GM18907 (cell line): Measurements from ENCODE around the gene ANO8.

Experiments used
- ATAC-seq: cut with Tn5 transposase; IDR thresholded peaks from one replicate; pipeline ENCODE4 v1.9.1; 2021; ENCODE audit warnings: mild to moderate bottlenecking, moderate library complexity; ENCODE audit not compliant: unreplicated experiment

Gene ANO8

DNA sequence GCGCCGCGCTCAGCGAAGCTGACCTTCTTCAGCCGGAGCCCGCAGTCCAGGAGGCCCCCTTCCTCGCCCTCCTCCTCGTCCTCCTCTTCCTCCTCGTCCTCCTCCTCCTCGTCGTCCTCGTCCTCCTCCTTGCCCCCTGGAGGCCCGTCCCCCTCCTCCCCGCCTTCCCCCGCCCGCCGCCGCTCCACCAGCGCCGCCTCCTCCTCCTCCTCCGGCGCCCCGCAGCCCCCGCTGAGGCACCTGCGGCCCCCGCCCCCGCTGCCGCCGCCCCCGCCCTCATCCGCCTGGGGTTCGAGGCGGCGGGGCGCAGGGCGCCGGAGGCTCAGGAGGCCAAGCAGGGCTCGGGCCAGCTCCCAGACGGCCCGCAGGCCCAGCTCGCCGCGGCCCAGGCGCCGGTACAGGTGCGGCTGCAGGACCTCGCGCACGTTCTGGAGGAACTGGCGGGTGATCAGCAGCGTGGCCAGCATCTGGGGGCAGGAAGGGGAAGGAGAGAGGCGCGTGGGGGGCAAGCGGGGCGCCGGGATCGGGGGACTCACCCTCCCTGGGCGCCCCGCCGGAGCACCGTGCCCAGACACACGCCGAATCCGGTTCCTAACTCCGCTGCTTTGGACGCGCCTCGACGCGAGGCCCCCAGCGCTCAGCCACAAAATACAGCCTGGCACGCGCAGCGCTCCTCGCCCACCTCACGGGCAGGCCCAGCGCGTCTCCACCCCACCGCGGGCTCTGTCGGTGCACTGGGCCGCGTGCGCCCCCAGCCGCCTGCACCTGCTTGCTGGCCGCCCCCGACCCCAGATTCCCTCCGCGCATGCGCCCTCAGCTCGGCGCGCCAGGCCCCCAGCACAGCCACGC lies 5.9 kb downstream of the ANO8 start:
- ATAC-seq = no peak

DNA sequence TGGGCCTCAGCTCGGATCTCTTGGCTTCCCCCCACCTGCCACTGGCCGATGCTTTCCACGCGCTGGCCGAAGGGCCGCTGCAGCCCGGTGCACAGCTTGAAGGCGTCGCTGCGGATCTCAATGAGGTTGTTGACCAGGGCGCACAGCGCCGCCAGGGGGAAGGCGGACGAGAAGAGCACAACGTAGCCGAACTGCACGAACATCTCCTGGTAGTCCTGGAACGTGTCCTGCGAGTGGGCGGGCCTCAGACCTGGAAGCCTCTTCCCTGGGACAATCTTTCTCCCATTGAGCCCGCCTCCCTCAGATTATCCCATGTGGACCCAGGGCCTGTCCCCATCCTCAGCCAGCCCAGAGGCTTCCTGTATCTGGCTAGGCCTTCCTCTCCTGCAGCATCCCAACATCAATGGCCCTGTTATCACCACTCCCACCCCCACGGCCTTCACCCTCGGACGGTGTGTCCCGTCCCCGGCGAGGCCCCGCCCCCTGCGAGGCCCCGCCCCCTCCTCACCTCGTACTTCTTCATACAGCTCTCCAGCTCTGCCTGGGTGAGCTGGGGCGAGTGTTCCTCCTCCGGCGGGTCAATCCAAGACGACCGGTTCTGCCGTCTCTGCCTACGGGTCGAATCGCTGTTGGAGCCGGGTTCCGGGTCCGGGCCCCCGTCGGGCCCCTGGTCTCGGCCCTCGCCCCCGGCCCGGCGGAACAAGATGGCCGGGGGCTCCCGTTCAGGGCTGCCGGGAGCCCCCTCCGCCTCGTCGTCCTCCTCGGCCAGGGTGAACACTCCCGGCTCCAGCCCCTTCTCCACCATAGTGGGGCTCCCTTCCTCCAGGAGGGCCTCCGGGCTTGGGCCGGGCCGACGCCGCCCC lies 6.8 kb downstream of the ANO8 start:
- ATAC-seq = no peak

DNA sequence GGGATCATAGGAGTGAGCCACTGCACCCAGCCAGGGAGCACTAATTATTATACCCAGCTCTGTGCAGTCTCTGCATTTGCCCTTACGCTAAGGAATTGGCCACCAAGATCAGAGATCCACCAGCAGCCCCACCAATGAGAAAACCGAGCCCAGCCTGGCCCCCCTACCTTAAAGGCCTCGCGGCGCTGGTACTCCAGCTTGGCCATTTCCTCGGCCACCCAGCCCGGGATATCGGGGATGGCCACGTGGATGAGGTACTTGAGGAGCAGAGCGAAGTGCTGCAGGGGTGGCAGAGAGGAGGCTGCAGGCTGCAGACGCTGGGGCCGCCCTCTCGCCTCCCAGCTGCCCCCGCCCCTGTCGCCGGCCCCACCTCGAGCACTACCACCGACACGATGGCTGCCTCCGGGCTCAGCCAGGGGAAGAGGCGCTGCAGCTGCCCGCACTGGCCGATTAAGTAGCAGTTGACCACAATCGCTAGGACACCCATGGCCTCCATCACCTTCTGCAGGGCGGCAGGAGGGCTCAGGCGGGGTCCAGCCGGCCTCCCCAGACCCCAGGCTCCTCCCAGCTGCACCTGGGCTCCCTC lies 7.5 kb downstream of the ANO8 start:
- ATAC-seq = no peak

DNA sequence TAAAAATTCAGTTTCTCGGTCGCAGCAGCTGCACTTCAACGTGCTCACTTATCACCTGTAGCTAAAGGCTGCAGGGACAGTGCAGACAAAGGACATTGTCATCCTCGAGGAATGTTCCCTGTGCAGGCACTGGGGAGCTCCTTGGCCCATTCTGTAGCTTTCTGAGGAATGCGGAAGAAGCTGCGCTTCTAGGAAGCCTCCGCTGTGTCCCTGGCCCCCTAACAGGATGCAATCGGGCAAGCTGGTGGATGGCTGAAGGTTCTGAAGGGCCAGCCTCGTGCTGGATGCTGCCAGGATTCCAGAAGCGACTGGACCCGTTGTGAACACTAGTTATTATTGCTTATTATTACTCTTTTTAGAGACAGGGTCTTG lies 8.1 kb downstream of the ANO8 start:
- ATAC-seq = no peak

DNA sequence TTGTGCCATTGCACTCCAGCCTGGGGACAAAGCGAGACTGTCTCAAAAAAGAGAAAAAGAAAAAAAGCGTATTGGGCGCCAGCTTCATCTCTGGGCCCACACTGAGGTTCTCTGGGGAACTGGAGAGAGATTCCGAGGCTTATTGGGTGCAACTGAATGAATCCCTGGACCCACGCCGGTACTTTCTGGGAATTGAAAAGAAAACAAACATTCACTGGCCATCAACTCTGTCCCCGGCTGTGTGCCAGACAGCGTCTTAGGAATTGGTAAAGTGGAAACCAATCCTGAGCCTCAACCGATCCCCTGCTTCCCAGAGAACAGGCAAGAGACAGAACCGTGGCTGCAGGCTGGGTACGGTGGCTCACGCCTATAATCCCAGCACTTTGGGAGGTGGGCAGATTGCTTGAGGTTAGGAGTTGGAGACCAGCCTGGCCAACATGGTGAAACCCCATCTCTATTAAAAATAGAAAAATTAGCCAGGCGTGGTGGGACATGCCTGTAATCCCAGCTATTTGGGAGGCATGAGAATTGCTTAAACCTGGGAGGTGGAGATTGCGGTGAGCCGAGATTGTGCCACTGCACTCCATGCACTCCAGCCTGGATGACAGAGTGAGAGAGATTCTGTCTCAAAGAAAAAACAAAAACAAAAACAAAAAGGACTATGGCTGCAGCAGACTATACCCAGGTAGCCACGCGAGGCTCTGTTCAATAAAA lies 8.6 kb downstream of the ANO8 start:
- ATAC-seq = no peak

DNA sequence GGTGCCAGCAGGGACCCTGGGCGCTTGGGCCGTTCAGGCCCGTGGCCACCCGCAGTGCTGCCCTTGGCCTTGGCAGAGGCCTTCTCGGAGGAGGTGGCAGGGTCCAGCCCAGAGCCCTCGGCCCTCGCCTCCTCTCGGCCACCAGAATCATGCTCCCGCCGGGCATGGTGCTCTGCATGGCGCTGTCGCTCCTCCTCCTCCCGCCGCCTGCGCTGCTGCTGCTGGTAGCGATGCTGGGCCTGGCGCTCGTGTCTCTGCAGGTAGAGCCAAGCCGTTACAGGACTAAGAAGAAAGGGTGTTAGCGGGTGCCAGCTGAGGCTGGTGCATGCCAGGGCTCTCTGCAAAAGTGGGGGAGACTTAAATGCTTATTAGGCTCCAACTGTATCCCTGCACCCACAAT lies 9.5 kb downstream of the ANO8 start:
- no peak for ATAC-seq

DNA sequence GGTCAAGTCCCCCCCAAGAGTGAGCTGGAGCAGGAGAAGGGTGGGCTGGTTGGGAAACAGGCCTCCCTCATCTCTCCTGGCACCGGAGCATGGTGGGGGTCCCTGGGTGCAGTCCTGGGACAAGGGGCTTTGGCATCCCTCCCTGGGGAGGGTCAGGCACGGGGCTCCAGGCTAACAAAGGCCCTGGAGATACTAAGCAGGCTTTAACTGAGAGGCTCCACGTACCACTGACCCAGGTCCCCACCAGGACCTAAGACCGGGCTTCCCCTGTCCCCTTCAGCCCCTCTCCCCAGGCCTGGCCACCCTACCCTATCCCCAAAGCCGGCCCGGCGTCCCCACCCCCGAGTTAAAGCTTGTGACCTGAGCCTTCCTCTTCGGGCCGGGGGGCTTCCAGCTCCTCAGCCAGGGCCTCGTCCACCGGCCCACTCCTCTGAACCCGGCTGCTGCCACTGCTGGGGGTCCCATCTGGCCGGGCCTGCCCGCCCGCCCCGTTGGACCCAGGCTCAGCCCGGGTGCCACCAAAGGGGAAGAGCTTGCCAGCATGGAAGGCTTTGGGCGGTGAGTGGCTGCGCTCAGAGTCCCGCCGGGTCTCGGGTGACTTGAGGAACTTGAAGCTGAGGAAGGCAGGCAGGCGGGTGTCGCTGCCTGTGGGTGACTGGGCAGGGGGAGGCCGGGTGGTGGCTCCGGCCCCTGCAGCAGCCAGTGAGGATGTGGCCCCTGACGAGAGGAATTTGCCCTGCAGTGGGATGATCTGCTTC lies 10.1 kb downstream of the ANO8 start:
- no peak for ATAC-seq

DNA sequence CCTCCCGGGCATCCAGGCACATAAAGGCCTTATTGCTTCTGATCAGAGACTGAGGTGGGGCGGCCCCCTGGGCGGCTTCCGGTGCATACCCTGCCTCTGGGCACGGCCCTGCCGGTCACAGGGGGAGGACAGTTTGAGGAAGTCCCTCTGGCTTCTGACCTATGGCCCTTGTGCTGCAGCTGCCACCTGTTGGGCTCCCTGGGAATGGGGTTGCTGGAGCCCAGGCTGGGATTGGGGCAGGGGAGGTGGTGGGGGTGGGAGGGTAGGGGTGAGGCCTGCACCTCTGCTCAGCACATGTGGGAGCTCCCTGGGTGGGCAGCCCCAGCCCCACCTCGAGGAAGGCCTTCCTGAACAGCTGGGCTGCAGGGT lies 10.7 kb downstream of the ANO8 start:
- ATAC-seq = no peak

DNA sequence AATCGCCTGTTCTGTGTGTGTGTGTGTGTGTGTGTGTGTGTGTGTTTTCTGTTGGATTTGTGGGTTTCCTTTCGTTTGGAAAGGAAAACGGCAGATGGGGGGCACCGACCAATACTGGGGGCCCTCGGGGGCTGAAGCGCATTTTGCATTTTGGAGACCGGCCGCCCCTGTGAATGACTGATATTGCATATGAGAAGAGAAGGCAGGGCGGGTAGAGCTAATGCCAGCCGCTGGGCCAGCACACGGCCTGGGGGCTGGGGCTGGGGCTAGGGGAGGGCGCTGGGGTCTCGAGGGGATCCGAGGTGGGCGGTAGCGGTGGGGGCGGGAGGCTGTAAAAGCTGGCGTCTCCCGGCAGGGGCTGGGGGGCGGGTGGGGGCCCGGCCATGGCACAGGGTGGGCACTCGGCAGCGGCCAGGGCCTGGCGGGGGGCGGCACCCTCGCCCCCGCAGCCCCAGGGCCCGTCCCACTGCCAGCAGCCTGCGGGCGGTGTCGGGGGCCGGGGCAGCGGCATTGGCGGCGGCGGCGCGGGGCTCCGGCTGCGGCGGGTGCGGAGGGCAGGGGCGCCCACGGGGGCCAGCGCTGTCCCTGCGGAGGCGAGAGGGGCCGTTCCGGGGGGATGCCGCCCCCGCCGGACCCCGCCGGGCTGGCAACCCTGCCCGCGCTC lies 11.2 kb downstream of the ANO8 start:
- no peak for ATAC-seq

DNA sequence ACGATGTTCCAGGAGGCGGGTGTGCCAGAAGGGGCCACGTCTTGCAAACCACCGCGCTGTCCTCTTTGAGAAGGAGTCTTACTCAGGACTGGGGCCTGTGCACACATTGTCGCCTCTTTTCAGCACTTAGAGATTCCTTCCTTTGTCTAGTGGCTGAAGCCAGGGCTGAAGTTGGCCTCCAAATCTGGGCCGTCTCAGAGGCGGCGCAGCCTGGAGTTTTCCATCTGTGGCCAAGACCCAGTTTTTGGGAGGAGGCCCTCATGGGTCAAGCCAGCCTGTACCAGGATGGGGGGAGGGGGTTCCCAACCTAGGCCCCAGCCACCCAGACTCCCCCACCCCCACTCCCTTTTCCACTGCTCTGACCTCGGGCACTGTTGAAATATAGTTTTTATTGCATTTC lies 11.8 kb downstream of the ANO8 start:
- ATAC-seq = no peak

DNA sequence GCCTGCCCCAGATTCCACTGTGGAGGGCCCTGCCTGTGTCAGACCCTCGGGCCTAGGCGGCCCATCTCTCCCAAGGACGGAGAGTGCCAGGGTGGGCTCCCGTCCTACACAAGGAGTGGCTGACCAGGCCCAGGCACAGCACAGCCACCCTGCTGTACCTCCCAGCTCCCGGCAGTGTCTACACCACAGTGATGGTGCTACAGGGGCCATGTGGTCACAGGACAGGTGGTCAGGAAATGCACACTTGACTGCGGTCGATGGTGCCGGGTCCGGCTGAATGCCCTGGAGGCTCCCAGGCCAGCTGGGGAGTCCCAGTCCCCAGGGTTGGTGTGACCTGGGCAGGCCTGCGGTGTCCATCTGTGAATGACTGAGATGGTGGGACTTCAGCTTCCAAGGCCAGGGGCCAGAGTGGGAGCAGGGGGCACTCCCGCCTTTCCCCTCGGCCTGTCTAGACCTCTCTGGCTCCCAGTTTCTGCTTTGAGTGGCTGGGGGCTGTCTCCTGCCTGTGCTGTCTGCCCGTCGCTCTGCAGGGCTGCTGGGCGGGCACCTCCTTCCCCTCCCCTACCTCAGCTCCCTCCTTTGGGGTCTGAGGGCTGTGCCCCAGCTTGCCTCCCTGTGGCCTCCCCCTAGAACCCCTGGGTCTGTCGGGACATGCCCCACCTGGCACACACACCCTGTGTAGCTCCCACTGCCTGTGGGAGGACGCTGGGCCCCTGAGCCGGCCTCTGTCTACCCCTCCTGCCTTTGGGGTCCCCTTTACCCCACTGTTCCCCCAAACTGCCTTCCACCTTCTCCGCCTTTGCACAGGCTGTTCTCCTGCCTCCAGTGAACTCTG lies 12.8 kb downstream of the ANO8 start:
- no peak for ATAC-seq

DNA sequence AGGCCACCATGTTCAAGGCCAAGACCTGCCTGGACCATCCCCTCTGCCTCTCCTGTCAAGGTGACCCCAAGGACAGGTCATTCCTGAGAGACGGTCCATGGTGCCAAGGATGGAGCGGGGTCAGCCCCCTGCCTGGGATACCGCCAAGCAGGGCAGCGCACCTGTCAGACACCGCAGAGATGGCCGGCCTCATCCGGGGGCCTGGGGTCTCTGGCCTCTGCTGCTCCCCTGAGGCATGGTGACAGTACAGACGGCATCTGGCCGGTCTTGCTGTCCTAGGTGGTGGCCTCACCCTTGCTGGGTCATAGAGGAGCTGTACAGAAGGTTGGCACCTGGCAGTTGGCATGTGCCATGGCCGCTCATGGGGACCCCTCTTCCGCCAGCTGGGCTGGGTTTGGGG lies 14.2 kb downstream of the ANO8 start:
- ATAC-seq = no peak

DNA sequence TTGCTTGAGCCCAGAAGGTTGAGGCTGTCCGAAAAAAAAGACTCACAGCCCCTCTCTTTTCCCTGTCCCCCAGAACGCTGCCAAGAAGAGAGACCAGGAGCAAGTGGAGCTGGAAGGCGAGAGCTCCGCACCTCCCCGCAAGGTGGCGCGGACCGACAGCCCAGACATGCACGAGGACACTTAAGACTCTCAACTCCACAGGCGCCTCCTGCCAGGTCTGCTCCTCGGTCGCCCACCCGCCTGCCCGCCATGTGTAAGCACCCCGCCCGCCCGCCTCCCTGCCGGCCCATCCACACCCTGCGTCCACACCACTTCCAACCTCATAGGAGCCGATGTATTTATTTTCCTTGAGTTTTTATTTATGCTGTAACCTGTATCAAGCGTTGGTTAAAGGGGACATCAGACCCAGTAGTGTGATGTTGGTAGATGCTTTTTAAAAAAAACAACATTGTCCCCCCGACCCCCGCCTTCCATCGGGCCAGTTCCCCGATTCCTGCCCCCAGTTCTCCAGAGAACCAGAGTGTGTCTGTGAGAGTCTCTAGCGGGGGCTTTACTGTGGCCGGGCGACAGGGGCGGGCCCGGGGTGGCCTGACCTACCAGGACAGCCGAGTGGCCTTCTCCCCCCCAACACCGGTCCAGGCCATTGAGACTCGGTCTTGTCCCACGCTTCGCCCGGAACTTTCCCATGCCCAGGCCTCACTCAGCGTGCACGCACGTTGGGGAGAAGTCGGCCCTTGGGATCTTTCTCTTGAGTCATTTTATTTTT lies 15.0 kb downstream of the ANO8 start:
- ATAC-seq = no peak

DNA sequence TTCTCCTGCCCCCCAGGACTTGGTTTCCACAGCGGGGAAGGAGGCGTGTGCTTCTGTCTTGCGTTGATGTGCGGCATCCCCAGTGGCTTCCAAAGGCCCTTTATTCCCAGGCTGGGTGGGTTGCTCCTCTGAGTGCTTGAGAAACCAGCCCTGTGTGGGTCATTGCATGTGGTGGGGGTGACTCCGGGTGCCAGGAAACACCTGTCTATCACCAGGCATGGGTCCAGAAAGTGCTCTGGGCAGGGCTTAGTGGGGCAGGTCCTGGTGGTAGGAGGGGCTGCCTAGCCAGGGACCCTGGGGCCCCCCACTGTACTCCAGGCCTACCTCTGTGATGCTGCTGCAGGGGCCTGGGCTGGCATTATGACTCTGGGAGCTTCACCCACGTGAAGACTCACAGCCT lies 15.7 kb downstream of the ANO8 start:
- ATAC-seq = no peak

DNA sequence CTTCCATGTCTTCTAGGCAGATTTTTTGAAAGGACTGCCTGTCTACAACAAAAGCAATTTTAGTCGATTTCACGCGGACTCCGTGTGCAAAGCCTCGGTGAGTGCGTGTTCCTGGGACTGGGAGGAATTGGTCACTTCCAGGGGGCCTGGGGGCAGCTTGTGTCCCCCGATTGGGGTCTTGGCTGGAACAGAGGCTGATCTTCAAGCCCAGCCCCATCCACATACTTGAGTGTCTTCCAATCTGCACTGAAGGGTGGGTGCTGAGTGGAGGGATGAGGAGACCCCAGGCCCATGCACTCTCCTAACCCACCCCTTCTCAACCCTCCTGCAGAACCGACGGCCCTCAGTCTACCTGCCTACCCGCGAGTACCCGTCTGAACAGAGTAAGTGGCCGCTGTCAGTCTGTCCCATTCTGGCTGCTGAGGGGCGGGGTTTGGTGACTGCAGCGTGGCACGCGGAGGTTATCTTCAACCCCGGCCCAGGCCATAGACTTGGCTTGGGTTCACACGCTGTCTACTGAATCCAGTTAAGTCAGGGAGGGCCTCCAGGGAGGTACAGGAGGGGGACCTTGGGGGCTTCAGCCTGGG lies 20.6 kb downstream of the ANO8 start:
- no peak for ATAC-seq

DNA sequence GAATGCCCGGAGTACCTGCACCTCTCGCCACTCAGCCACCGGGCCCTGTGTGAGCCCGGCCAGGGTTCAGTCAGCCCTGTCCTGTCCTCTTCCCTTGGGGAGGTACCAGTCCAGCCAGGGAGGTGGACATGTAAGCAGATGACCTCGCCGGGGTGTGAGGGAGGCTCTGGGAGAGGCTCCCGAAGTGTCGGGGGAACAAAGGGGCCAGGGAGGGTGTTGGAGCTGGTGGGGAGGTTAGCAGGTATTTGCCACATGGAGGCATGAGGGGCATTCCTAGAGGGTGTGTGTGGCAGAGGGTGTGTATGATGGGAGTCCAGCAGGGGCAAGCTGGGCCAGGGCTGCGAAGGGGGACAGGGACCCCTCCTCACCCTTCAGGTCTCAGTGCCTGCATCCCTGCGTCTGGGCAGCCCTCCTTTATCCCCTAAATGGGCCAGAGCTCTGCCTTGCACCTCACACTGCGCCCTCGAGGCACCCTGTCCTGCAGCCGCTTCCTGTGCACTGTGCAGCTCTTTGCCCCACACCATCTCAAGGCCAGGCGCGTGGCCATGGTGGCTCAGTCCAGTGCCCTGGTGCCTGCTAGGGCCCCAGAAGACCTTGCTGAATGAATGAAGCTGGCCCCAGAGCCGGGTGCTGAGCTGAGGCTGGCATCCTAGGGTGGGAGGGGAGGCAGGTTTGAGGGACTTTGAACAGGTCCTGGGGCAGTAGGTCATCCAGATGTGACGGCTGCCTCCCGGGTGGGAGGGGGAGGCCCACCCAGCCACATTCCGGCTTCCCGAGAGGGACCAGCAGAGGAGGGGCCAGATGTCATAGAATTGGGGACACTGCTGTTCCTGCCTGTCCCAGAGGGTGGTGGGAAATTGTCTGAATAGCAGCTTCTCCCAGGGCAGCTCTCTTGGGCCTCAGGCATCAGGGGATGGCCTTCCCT lies 22.2 kb downstream of the ANO8 start:
- no peak for ATAC-seq
